BLaER1 treated with 17β-estradiol and CSF1 and Interleukin-3, amounts not matched to agents 10 nM and 100 nM (cell line): ENCODE data around the gene ERGIC1.

Source experiments
- H3K27ac ChIP-seq, 11 experiments: shearing (Covaris generic); formaldehyde crosslinking; 2 replicates each; pipeline ENCODE4 v1.8.1; 2022
- H3K27me3 ChIP-seq, 11 experiments: shearing (Covaris generic); formaldehyde crosslinking; 2 replicates each; pipeline ENCODE4 v1.8.1; 2022
- H3K36me3 ChIP-seq, 11 experiments: shearing (Covaris generic); formaldehyde crosslinking; 2 replicates each; pipeline ENCODE4 v1.8.1; 2022
- H3K4me1 ChIP-seq, 10 experiments: shearing (Covaris generic); formaldehyde crosslinking; 2 replicates each; pipeline ENCODE4 v1.8.1; 2022
- H3K4me2 ChIP-seq, 11 experiments: shearing (Covaris generic); formaldehyde crosslinking; 2 replicates each; pipeline ENCODE4 v1.8.1; 2022
- H3K4me3 ChIP-seq, 10 experiments: shearing (Covaris generic); formaldehyde crosslinking; 2 replicates each; pipeline ENCODE4 v1.8.1; 2022
- H3K9ac ChIP-seq, 11 experiments: shearing (Covaris generic); formaldehyde crosslinking; 2 replicates each; pipeline ENCODE4 v1.8.1; 2022
- H3K9me3 ChIP-seq, 11 experiments: shearing (Covaris generic); formaldehyde crosslinking; replicated peaks in 1 of 11; 2 replicates each; pipeline ENCODE4 v1.8.1; 2022
- H4K20me1 ChIP-seq, 11 experiments: shearing (Covaris generic); formaldehyde crosslinking; 2 replicates each; pipeline ENCODE4 v1.8.1; 2022
- Cebpa-rat ChIP-seq, 11 experiments: shearing (Covaris generic); IDR thresholded peaks; 2 replicates each; pipeline ENCODE4 v1.8.1; 2022

ERGIC1 gene

DNA sequence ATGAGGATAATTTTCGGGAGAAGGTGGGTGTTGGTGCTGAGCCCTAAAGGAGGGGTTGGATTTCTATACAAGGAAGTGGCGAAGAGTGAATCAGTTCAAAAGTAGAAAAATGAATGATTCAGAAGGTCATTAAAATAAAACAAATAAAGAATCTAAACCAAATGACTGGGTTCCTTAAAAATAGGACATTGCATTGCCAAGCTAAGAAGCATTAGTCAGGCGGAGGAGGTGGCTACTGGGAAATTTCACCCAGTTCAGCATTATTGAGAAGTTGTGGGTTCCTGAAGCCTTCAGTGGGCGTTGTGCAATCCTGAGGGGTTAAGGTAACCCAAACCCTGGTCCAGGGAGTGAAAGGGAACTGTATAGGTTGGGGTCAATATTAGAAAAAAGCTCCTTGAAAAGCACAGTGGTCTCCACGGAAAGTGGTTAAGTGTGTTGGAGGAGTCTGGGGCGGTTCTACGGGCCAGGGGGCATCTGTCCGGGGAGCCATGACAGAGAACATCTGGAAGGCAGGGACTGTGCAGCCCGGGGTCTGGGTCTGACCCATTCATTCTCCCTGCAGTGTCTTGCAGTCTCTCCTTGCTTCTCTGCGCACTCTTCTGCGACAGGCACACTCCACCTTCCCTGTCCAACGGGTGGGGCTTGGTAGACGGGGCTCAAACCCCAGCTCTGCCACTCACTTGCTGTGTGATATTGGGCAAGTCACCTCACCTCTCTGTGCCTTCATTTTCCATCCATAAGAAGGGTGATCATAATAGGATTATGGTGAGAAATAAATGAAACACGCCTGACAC, 35.4 kb upstream of the ERGIC1 start:
- peak; percentile 17 to 96 (median 79); a peak in 15 of 22 replicates for TF ChIP-seq Cebpa-rat (IDR thresholded peaks at IDR 0.05)
- peak overlapping the region; percentile 75 to 97 (median 89) for H3K4me2 ChIP-seq
- peaks cover 0 to 3% (median 0%) of the 10 kb centered on the region in 11 experiments; a peak in 1 of 22 replicates for H3K9me3 ChIP-seq
- H3K36me3 ChIP-seq, result no peaks in the 10 kb centered on the region
- peak overlapping the region in 6 of 11 experiments; percentile 27 to 76 (median 71); a peak in 10 of 22 replicates for H3K9ac ChIP-seq
- 0 out of 20 replicates have a peak overlapping the region, but pooled peaks of 1 of the 10 experiments have one; percentile 8 for H3K4me3 ChIP-seq
- peak overlapping the region; percentile 52 to 91 (median 80); a peak in 20 of 22 replicates for H3K27ac ChIP-seq
- H4K20me1 ChIP-seq, result no peaks in the 10 kb centered on the region
- H3K27me3 ChIP-seq, result no peaks in the 10 kb centered on the region
- H3K4me1 ChIP-seq, result peaks cover 90 to 96% (median 94%) of the 10 kb centered on the region in 10 experiments

DNA sequence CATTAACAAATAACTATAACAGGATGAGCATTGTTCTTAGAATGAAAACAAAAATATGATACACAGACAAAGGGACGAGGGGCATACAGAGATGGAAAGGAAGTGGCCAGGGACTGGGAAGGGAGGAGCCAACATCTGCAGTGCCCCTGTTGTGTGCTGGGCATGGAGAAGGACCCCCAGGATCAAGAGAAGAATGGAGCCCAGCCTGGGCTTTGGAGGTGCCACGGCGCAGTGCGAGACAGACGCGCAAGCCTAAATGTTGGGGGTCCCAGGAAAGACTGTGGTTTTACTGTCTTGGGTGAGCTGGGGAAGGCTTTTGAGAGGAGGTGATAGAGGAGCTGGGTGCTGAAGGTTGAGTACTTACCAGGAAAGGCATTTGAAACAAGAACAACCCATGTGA, 34.6 kb upstream of the ERGIC1 start:
- H3K27me3 ChIP-seq, result no peaks in the 10 kb centered on the region
- TF ChIP-seq Cebpa-rat (IDR thresholded peaks at IDR 0.05), result no peak
- H3K36me3 ChIP-seq, result no peaks in the 10 kb centered on the region
- H3K27ac ChIP-seq, result peak overlapping the region; percentile 52 to 91 (median 80); a peak in 21 of 22 replicates
- peak overlapping the region; percentile 75 to 97 (median 89) for H3K4me2 ChIP-seq
- H3K9me3 ChIP-seq, result no peaks in the 10 kb centered on the region
- peak overlapping the region in 10 of 11 experiments; percentile 14 to 76 (median 58); a peak in 15 of 22 replicates for H3K9ac ChIP-seq
- H3K4me1 ChIP-seq, result peaks cover 82 to 88% (median 86%) of the 10 kb centered on the region in 10 experiments
- H3K4me3 ChIP-seq, result no peak overlapping the region
- no peaks in the 10 kb centered on the region for H4K20me1 ChIP-seq

DNA sequence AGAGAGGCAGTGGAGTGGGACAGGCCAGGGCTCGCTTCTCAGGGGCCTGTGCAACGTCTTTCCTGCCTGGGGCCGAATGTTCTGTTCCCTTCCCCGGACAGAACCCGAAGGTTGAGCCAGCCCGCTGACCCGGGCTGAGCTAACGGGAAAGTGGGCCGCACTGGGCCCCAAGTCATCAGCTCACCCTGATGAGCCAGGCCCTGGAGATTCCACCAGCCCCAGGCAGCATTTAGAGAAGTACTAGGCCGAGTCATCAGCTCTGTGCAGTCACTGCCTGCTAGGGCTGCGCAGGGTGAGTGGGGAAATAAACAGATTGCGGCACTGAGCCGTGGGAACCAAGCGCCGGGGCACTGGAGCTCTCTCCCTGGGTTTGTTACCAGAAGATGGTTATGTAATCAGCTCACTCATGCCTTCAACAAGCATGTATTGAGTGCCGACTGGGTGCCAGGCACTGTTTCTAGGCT, 33.9 kb upstream of the ERGIC1 start:
- no peaks in the 10 kb centered on the region for H4K20me1 ChIP-seq
- no peaks in the 10 kb centered on the region for H3K36me3 ChIP-seq
- peaks cover 76 to 83% (median 80%) of the 10 kb centered on the region in 10 experiments for H3K4me1 ChIP-seq
- peak in 3 of 11 experiments; percentile 29 to 63 (median 54); a peak in 5 of 22 replicates for TF ChIP-seq Cebpa-rat (IDR thresholded peaks at IDR 0.05)
- H3K4me3 ChIP-seq, result no peak overlapping the region
- H3K27ac ChIP-seq, result peak overlapping the region; percentile 52 to 91 (median 80)
- H3K9me3 ChIP-seq, result no peaks in the 10 kb centered on the region
- peak overlapping the region in 10 of 11 experiments; percentile 14 to 76 (median 58); a peak in 16 of 22 replicates for H3K9ac ChIP-seq
- H3K27me3 ChIP-seq, result no peaks in the 10 kb centered on the region
- H3K4me2 ChIP-seq, result peak overlapping the region; percentile 75 to 97 (median 89)

DNA sequence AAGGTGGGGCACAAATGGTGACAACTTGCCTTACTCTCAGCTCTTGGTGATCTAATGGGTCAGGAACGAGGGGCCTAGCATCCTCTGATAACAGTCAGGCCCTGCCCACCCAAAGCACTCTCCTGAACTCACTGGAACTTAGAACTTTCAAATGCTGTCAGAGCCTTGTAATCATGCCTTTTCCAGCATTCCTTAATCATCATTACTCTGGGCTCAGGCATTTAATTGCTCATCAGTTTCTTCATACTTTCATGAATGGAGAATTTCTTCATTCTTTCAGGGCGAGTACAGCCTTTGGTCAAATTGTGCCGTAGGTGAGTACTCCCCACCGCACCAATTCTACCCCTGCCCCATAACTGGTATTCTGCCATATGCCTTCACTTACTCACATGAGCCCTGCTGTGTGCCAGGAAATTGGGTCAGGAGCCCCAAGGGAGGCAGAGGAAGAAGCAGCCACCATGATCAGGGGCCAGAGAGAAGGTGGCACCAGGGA, 32.8 kb upstream of the ERGIC1 start:
- Histone ChIP-seq H3K36me3 (no peaks in the 10 kb centered on the region), H3K9ac (peak overlapping the region in 2 of 11 experiments; percentile 68 to 75; a peak in 2 of 22 replicates), H3K4me3 (no peak overlapping the region), H3K9me3 (no peaks in the 10 kb centered on the region), H3K27me3 (no peaks in the 10 kb centered on the region), H3K4me2 (peak overlapping the region; percentile 75 to 97 (median 89)), H3K27ac (peak overlapping the region in 9 of 11 experiments; percentile 31 to 91 (median 80); a peak in 15 of 22 replicates), H4K20me1 (no peaks in the 10 kb centered on the region), H3K4me1 (peaks cover 75 to 82% (median 78%) of the 10 kb centered on the region in 10 experiments)
- no peak for TF ChIP-seq Cebpa-rat (IDR thresholded peaks at IDR 0.05)

DNA sequence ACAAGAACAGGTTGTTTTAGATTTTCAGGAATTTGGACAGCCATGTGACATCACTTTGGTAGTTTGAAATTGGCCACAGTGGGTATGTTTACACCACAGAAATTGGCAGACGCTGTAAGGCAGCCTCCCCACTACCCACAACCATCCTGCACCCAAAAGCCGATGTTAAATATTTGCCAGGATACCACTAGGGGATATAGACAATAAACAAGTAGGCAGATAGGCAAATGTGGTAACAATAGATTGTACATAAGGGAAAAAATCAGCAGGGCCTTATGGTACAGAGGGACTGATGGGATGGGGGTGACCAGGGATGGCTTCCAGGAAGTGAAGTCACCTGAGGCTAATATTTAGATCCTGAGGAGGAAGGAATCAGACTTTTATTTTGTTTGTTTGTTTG, 31.9 kb upstream of the ERGIC1 start:
- H3K4me3 ChIP-seq, result no peak overlapping the region
- no peaks in the 10 kb centered on the region for H3K36me3 ChIP-seq
- no peak overlapping the region; a peak in 1 of 22 replicates for H3K9ac ChIP-seq
- H4K20me1 ChIP-seq, result no peaks in the 10 kb centered on the region
- no peaks in the 10 kb centered on the region for H3K9me3 ChIP-seq
- peak overlapping the region in 9 of 11 experiments; percentile 1 to 90 (median 48); a peak in 10 of 22 replicates for H3K27ac ChIP-seq
- H3K27me3 ChIP-seq, result no peaks in the 10 kb centered on the region
- H3K4me1 ChIP-seq, result peaks cover 74 to 79% (median 76%) of the 10 kb centered on the region in 10 experiments
- H3K4me2 ChIP-seq, result peak overlapping the region; percentile 75 to 97 (median 89); a peak in 20 of 22 replicates
- TF ChIP-seq Cebpa-rat (IDR thresholded peaks at IDR 0.05), result no peak

DNA sequence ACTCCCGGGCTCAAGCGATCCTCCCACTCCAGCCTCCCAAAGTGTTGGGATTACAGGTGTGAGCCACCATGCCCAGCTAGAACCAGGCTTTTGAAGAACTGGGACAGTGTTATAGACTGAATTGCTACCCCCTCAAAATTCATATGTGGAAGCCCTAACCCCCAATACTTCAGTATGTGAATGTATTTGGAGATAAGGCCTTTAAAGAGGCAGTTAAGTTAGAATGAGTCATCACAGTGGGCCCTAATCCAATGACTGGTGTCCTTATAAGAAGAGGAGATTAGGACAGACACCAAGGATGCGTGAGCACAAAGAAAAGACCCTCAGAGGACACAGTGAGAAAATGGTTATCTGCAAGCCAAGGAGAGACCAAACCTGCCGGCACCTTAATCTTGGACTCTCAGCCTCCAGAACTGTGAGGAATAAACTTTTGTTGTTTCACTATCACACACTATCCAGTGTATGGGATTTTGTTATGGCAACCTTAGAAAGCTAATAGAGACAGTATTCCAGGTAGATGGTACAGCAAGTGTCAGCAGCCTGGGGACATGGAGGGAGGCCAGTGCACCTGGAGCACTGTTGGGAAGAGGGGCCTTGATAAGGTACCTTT, 31.4 kb upstream of the ERGIC1 start:
- Histone ChIP-seq H3K4me2 (peak overlapping the region in 8 of 11 experiments; percentile 75 to 97 (median 89); a peak in 10 of 22 replicates), H3K9ac (no peak overlapping the region), H3K4me3 (no peak overlapping the region), H3K4me1 (peaks cover 72 to 78% (median 75%) of the 10 kb centered on the region in 10 experiments), H3K36me3 (no peaks in the 10 kb centered on the region), H4K20me1 (no peaks in the 10 kb centered on the region), H3K27me3 (no peaks in the 10 kb centered on the region), H3K9me3 (no peaks in the 10 kb centered on the region), H3K27ac (peak overlapping the region in 4 of 11 experiments; percentile 11 to 90 (median 84); a peak in 7 of 22 replicates)
- no peak for TF ChIP-seq Cebpa-rat (IDR thresholded peaks at IDR 0.05)

DNA sequence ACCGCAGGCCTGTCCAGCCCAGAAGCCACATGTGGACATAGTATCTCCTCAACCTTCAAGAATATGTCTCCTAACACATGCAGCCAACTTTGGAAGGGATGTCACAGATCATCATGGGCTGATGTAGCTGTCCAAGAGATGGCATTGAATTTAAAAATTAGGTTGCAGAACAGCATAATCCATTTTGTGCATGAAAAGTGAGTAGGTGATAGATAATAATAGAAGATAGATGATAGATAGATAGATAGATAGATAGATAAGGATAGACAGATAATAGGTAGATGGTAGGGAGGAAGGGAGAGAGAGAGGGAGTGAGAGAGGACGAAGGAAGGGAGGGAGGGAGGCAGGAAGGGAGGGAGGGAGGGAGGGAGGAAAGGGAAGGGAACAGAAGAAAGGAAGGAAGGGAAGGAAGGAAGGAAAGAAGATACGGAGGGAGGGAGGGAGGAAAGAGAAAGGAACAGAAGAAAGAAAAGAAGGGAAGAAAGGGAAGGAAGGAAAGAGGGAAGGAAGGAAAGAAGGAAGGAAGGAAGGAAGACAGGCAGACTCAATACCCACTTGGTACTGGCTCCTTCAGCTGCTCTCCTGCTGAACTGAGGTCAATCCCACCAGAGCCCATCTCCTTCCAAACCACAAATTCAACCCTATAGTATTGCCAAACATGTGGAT, 28.9 kb upstream of the ERGIC1 start:
- peak overlapping the region; percentile 4 to 56 (median 37); a peak in 15 of 22 replicates for H3K4me2 ChIP-seq
- H3K27ac ChIP-seq, result peak overlapping the region in 9 of 11 experiments; percentile 48 to 95 (median 60); a peak in 9 of 22 replicates
- no peaks in the 10 kb centered on the region for H3K27me3 ChIP-seq
- peaks cover 0 to 18% (median 15%) of the 10 kb centered on the region in 11 experiments; a peak in 20 of 22 replicates for H3K9me3 ChIP-seq
- no peak overlapping the region for H3K4me3 ChIP-seq
- peaks cover 53 to 59% (median 56%) of the 10 kb centered on the region in 10 experiments for H3K4me1 ChIP-seq
- no peak overlapping the region for H3K9ac ChIP-seq
- H3K36me3 ChIP-seq, result no peaks in the 10 kb centered on the region
- TF ChIP-seq Cebpa-rat (IDR thresholded peaks at IDR 0.05), result no peak; a peak in 1 of 22 replicates
- H4K20me1 ChIP-seq, result no peaks in the 10 kb centered on the region

DNA sequence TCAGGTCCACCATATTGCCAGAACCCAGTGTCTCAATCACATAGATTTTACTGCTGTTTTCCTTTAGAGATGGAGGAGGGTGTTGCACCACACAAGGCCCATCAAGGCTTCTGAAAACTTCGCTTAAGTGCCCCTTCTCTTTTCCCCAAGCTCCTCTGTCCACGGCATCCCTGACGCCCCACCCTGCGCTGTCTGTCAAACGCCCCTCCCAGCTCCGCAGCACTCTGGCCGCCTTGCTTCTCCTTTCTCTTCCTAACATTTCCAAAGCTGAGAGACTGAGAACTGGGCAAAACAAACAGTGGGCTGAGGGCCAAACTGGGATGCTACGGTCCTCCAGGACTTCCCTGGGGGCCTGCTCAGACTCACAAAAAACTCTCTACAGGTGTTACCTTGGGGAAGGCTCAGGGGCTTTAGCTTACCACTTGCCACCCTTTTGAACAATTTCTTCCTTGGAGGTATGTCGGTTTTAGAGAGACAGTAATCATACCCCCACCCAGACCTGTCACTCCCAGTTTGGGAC, 28.3 kb upstream of the ERGIC1 start:
- Histone ChIP-seq H3K36me3 (no peaks in the 10 kb centered on the region), H3K4me1 (peaks cover 46 to 53% (median 50%) of the 10 kb centered on the region in 10 experiments), H3K4me2 (peak overlapping the region; percentile 4 to 56 (median 37); a peak in 20 of 22 replicates), H3K27ac (peak overlapping the region; percentile 26 to 95 (median 55); a peak in 19 of 22 replicates), H3K27me3 (no peaks in the 10 kb centered on the region), H3K4me3 (no peak overlapping the region), H3K9ac (no peak overlapping the region), H3K9me3 (peaks cover 0 to 22% (median 19%) of the 10 kb centered on the region in 11 experiments; a peak in 20 of 22 replicates), H4K20me1 (no peaks in the 10 kb centered on the region)
- no peak; a peak in 1 of 22 replicates for TF ChIP-seq Cebpa-rat (IDR thresholded peaks at IDR 0.05)
